KBM-7 (cell line): ENCODE measurements around the gene CDC27.
A peak's percentile ranks its signal among the peaks of the same experiment; 100 is the strongest.
"Not testable (repeated sequence)": the region's sequence is repeated elsewhere in the genome, so short reads cannot be mapped to it uniquely, and the experiment has no call there.

Experiments
- DNase-seq: peaks from one replicate; pipeline ENCODE4 v3.0.0-alpha.2; 2015
- in situ Hi-C: fragments of 300-500 bp; cut with MboI; formaldehyde crosslinking; loops from 2 replicates; pipeline ENCODE4 v1.14.3; 2020; ENCODE audit warnings: low sequenced_read_pairs, low pct_unique_long_range_greater_than_20kb, mixed read lengths

CDC27 gene

GRCh38 chr17:47201166-47201565 is 12.1 kb upstream of the CDC27 start:
- DNase-seq: no peak
- in situ Hi-C loops: no loop called here

GRCh38 chr17:47200325-47200664 is 11.2 kb upstream of the CDC27 start:
- no peak for DNase-seq
- in situ Hi-C loops: no loop called here

DNA sequence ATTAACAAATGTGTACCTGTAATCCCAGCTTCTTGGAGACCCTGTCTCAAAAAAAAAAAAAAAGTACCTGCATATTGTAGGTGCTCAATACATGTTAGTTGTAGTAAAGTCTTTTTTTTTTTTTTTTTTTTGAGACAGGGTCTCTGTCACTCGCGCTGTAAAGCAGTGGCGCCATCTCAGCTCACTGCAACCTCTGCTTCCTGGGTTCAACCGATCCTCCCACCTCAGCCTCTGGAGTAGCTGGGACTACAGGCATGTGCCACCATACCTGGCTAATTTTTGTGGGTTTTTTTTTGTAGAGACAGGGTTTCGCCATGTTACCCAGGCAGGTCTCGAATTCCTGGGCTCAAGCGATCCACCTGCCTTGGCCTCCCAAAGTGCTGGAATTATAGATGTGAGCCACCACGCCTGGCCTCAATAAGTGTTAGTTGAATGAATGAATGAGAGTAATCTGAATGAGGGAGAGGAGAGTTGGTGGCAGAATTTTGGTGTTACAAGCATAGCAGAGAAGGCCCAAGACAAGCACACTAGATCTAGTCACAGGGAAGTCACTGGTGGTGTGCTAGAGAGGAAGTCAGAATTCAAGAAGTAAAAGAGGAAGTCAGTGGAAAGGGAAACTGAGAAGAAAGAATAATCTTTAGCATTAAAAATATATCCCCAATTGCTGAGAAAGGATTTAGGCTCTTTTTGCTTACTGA is 10.7 kb upstream of the CDC27 start:
- in situ Hi-C loops: no loop called here
- peak; percentile 75 for DNase-seq

DNA sequence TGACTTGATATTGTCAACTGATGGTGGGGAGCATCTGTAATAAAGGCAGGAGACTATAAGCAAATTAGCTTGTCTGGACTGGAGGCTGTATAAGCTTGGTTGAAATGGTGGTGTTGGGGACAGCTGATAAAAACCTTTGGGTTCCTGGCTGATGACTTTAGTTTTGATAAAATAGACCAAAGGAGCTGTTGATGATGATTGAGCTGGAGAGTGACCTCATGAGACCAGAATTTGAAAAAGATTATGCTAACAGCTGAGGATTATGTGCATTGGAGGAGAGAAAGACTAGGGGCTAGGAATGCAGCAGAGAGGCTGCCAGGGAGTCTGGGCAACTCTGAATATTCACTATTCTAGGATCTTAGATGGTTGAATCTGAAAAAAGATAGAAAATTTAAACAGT is 8.7 kb upstream of the CDC27 start:
- in situ Hi-C loops: no loop called here
- no peak for DNase-seq

DNA sequence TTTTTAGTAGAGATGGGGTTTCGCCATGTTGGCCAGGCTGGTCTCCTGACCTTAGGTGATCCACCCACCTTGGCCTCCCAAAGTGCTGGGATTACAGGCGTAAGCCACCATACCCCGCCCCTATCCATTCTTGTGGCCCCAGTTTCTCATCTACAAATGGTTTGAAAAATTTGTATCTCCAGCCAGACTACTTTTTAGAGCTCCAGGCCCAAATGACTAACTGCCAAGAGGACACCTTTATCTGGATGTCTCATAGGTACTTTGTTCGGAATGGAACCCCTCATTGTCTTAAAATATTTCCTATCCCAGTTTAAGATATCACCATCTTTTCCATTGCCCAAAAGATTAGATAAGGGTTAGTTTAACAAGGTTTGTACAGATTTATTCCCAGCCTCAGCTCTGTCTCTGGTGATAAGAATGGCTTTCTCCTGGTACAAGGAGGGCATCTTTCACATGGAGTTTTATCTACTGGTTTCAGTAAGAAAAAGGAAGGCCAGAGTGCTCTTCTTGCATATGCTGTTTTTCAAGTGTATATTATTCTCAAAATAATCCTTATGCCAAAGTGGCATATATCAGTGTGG is 4.9 kb upstream of the CDC27 start:
- DNase-seq: no peak
- in situ Hi-C loops: no loop called here

DNA sequence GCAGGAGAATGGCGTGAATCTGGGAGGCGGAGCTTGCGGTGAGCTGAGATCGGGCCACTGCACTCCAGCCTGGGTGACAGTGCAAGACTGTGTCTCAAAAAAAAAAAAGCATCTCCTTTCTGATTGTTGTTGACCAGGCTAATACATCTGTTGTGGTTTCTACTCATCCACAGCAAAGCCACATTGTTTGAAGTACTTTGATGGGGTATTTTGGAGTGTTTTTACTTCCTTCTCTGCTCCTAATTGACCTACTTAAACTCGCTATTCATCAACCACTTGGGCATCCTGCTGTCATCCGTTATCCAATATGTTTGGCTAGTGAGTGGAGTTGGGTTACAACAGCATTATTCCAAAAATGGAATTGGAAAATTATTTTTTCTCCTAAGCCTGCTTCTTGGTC is 3.5 kb upstream of the CDC27 start:
- in situ Hi-C loops: no loop called here
- DNase-seq: peak; percentile 79

- in situ Hi-C loops: no loop called here
- DNase-seq: no peak
These were observed 1.7 kb upstream of the CDC27 start for GRCh38 chr17:47190770-47191169.

DNA sequence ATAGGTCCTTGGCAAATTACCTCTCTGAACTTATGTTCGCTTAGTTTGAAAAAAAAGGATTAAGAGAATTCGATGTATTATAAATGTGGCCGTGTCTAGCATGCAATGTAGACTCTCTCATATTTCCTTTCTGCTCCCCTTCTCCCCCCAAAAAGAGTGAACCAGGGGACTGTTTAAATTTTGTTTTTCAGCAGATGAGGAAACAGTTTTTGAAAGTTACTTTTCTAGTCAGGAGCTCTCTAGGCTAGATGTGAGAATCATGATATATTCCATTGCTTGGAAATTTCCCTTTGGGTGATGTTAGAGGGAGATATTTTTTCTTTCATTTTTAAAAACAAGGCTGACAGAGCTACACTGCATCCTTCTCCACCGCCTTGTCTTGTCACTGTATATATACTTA is 1.1 kb upstream of the CDC27 start:
- in situ Hi-C loops: no loop called here
- no peak for DNase-seq

DNA sequence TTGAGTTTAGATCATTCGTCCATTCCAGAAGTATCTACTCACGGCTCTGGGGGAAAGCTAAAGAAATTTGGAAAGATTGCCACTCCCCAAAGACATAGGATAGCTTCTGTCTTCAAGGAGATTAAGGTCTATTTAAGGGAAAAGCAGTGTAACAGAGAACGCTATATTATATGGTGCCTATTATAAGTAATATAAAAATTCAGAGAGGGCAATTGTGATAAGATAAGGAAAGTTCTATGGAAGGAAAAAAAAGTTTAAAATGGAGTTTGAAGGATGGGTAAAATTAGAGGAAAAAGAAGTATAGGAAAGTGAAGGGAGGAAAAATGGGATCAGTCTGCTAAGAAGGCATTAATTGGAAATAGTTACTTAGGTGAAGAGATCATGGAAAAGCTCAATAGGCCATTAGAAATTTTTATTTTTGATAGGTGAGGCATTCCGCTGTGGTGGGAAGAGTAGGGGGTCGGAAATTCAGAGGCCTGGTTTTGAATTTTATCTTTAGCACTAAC is 690 bp upstream of the CDC27 start:
- DNase-seq: no peak
- in situ Hi-C loops: no loop called here

DNA sequence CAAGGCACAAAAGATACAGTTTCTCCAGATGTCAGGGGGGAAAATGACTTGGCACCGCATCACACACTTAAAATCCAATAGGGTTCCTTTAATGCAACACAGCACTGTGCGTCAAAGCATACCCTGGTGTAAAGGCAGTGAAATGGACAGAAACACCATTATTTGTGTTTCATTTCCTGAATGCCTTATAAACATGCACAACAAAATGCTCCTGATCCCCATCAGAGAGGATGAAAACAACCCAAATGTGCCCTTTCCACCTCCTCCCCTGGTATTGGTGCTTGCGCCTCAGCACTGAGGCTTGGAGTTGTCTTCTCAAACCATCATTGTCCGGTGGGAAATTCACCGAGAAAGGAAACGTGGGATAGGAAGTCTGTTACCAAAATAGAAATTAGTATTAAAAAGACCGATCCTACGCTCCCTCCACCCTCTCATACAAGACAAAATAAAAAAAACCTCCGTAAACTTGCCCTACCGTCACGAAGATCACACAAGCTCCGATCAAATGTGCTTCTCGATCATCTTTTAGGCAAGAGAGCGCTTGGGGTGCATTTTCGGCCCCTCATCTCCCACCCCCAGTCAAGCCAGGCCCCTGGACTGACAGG is 722 bp downstream of the CDC27 start:
- no peak for DNase-seq
- in situ Hi-C loops: no loop called here

GRCh38 chr17:47184681-47185080 is 4.4 kb downstream of the CDC27 start:
- no peak for DNase-seq
- in situ Hi-C loops: no loop called here

DNA sequence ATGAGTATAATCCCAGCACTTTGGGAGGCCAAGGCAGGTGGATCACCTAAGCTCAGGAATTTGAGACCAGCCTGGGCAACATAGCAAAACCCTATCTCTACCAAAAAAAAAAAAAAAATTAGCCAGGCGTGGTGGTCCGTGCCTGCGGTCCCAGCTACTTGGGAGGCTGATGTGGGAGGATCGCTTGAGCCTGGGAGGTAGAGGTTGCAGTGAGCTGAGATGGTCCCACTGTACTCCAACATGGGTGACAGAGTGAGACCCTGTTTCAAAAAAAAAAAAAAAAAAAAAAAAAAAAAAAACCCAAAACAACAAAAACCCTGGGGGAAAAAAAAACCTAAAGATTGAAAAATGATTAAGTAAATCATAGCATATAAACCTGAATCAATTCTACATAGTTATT is 8.1 kb downstream of the CDC27 start:
- DNase-seq, in situ Hi-C loops: not testable (repeated sequence)

DNA sequence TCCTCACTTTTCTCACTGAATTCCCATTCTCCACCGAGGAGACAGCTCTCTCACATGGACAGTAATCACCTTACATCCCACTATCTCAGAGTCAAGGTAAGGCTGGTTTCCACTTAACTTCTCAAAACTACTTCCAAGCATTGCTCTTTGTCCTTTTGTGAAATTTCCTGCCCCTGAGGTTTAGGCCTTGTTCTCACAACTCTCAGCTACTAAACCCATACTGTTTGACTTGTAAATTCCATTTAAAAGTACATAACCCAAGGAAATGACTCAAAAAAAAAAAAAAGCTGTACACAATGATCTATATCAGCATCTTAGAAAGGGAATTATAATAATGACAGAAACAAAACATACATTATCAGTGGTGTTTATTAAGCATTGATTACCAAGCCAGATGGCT is 8.8 kb downstream of the CDC27 start:
- in situ Hi-C loops: no loop called here

DNA sequence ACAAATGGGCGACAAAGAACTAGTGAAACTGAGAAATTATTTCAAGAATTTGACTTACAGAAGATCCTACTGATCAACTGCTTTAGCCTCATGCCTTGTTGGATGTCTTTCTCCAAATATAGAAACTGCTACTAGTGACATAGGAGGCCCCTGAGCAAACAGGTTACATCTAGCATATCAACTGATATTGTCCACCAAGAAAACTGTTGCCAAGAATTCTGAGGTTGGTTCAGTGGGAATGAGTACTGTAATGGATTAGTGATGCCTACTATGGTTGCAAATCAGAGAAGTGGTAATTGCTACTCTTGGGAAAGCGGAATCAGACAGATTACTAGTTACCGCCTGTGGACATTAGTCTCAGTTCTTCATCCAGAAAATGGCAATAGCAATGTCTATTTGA is 10.0 kb downstream of the CDC27 start:
- in situ Hi-C loops: no loop called here
- DNase-seq: no peak

More for the DNA sequence above, 8.8 kb downstream of the CDC27 start:
- DNase-seq: no peak

DNA sequence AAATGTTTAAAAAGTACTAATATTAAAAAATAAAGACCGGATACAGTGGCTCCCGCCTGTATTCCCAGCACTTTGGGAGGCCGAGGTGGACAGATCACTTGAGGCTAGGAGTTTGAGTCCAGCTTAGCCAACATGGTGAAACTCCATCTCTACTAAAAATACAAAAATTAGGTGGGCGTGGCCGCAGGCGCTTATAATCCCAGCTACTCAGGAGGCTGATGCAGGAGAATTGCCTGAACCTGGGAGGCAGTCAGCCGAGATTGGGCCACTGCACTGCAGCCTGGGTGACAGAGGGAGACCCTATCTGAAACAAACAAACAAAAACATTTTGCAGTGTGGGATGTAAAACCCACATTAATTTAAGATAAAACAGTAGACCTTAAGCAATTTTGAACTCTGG is 11.8 kb downstream of the CDC27 start:
- no peak for DNase-seq
- in situ Hi-C loops: no loop called here

DNA sequence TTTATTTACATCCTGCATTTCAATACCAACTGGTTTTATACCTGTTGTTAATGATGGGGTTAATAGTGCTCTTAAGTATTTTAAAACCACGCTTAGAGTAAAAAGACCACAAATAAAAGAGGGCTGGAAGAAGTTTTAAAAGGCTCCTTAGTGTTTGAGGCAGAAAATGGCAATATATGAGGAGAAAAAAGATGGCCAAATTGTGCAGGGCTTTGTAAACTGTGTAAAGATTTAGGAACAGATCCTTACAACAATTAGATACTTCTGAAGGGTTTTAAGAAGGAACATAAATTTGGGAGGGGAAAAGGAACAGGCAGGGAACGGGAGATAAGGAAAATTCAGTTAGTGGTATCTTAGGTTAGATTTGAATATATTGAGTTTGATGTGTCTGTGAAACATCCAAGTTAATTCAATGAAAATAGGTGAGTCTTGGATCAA is 12.7 kb downstream of the CDC27 start:
- in situ Hi-C loops: no loop called here
- no peak for DNase-seq

- in situ Hi-C loops, DNase-seq: not testable (repeated sequence)
These were observed 14.3 kb downstream of the CDC27 start for GRCh38 chr17:47174823-47175222.

DNA sequence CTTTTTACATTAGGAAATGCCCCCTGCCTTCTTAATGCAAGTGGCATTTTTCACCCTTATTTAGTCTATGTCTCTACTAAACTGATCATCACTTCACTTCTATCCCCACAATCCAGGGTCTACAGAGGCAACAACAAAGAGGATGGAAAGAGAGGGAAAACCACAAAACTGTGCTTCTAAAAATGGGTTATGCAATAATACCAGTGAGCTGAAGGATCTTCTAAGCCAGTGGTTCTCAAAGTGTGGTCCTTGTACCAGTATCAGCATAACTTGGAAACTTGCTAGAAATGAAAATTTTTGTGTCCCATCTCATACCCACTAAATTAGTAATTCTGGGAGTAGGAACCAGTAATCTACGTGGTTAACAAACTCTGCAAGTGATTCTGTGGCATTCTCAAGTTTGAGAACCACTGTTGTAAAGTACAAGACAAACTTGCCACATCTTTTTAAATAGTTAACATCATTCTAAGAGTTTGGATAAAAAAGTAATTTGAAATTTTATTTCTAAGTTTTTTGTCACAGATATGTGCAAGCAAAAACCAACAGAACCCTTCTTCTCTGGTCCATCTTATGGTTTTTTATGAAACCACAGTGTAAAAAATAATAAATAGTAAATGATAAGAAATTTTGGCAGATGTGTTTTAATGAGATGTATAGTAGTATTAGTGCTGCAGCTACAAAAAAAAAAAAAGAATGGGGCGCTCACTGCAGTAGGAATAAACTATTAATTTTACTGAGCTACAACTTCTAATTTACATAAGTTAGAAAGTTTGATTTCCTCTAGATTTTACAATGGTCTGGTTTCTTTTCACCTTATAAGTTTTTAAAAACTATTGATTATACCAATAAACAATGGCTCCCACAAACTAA is 16.2 kb downstream of the CDC27 start:
- in situ Hi-C loops: no loop called here
- DNase-seq: peak; percentile 26

- in situ Hi-C loops: no loop called here
- DNase-seq: no peak
These were observed 18.4 kb downstream of the CDC27 start for GRCh38 chr17:47170710-47171109.

GRCh38 chr17:47168896-47169295 is 20.2 kb downstream of the CDC27 start:
- DNase-seq, in situ Hi-C loops: not testable (repeated sequence)
